Measurements from ENCODE around the gene RFX1. TPM values are rescaled to one million over a fixed set of nuclear protein-coding genes. Genes with fewer than 3 reads are reported as not detected.
A peak's percentile ranks its signal among the peaks of the same experiment; 100 is the strongest.

RFX1 gene
- total RNA-seq, 1 experiment from 2014 or later = 25.5 TPM

DNA sequence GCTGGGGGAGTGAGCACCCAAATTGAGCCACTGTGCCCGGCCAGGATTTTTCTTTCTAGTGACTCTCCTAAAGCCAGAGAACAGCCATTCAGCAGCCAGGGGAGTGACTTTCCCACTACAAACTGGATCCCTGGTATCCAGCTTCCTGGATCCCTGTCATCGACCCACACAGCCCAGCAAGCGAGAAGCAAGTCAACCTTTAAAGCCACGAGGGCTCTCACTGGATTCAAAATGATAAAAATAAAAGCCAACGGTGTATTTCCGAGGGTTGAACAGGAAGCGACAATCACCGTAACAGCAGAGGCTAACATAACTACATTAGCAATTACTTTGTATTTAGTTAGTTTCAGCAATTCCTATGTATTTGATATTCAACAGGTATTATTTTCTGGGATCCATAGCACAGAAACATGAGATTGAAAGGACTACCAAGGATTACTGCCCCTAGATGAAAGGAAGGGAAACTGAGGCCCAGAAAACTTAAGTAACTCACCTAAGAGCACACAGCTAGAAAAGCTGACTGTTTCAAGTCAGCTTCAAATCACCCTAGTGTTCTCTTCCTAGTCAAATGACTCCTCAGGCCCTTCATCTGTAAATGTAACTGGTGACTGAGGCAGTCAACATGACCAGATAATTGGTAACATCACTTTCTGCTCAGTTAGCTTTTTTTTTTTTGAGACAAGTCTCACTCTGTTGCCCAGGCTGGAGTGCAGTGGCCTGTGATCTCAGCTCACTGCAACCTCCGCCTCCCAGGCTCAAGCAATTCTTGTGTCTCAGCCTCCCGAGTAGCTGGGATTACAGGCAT is 2.7 kb downstream of the RFX1 start:
- H4K20me1 ChIP-seq (ENCODE audit: insufficient read depth) = no peaks in the 10 kb centered on the region
- no peak overlapping the region for H3K27ac ChIP-seq
- H3K9me2 ChIP-seq (ENCODE audit: insufficient read depth) = no peaks in the 10 kb centered on the region
- no peak overlapping the region for H3K4me3 ChIP-seq
- ChIA-PET POLR2A (ENCODE audit: unreplicated experiment) (interaction anchor here (0.7 kb wide), 2 partner anchors 97 to 126 kb away, joined by 3 to 7 read pairs; no protein-coding TSS in a partner anchor), CTCF (no interaction called here)
- no peak for DNase-seq
- BruUV-seq (replicated peaks) = TSS peak; percentile 13
- no peak overlapping the region for H3K4me2 ChIP-seq
- H3K9me3 ChIP-seq (ENCODE audit: insufficient read depth, low read depth) = 0 out of 2 replicates have a peak, but pooled peaks cover 10% of the 10 kb centered on the region
- peaks cover 36% of the 10 kb centered on the region for H3F3A ChIP-seq (ENCODE audit: insufficient read depth, low read depth)
- H3K4me1 ChIP-seq (replicated peaks; ENCODE audit: insufficient read depth) = peaks cover 4% of the 10 kb centered on the region; the same call in 1 of the 2 replicates
- no peaks in the 10 kb centered on the region for H3K27me3 ChIP-seq (ENCODE audit: insufficient read depth, low read depth)
- H3K79me2 ChIP-seq (ENCODE audit: low read depth) = peaks cover 44% of the 10 kb centered on the region
- H2AFZ ChIP-seq = no peak overlapping the region
- H3K36me3 ChIP-seq (ENCODE audit: low read depth) = peaks cover 12% of the 10 kb centered on the region; the same call in 1 of the 2 replicates
- intact Hi-C loops (cut with micrococcal nuclease; ENCODE audit: unreplicated experiment) = no loop called here
- TF ChIP-seq EZH2 (IDR thresholded peaks at IDR 0.05; ENCODE audit: low read depth) = no peak
- no peak for TF ChIP-seq CTCF (conservative IDR thresholded peaks at IDR 0.05)

GRCh38 chr19:14002571-14003250 is 3.4 kb downstream of the RFX1 start:
- TF ChIP-seq EZH2 (IDR thresholded peaks at IDR 0.05; ENCODE audit: low read depth) (no peak), CTCF (conservative IDR thresholded peaks at IDR 0.05) (no peak)
- intact Hi-C loops (cut with micrococcal nuclease; ENCODE audit: unreplicated experiment) = no loop called here
- H3K36me3 ChIP-seq (ENCODE audit: low read depth) = peaks cover 12% of the 10 kb centered on the region; the same call in 1 of the 2 replicates
- ChIA-PET CTCF (no interaction called here), POLR2A (ENCODE audit: unreplicated experiment) (interaction anchor here (0.7 kb wide), 1 partner anchor 126 kb away, joined by 3 read pairs; no protein-coding TSS in a partner anchor)
- no peak for DNase-seq
- no peaks in the 10 kb centered on the region for H3K9me2 ChIP-seq (ENCODE audit: insufficient read depth)
- H3K4me1 ChIP-seq (replicated peaks; ENCODE audit: insufficient read depth) = peaks cover 10% of the 10 kb centered on the region; the same call in 1 of the 2 replicates
- H4K20me1 ChIP-seq (ENCODE audit: insufficient read depth) = no peaks in the 10 kb centered on the region
- no peak overlapping the region for H2AFZ ChIP-seq
- H3K9me3 ChIP-seq (ENCODE audit: insufficient read depth, low read depth) = 0 out of 2 replicates have a peak, but pooled peaks cover 10% of the 10 kb centered on the region
- no peak overlapping the region for H3K4me2 ChIP-seq
- H3F3A ChIP-seq (ENCODE audit: insufficient read depth, low read depth) = peaks cover 30% of the 10 kb centered on the region; the same call in 1 of the 2 replicates
- H3K27ac ChIP-seq = no peak overlapping the region
- no peak overlapping the region for H3K4me3 ChIP-seq
- H3K27me3 ChIP-seq (ENCODE audit: insufficient read depth, low read depth) = no peaks in the 10 kb centered on the region
- peaks cover 50% of the 10 kb centered on the region for H3K79me2 ChIP-seq (ENCODE audit: low read depth)
- BruUV-seq (replicated peaks) = no TSS peak

DNA sequence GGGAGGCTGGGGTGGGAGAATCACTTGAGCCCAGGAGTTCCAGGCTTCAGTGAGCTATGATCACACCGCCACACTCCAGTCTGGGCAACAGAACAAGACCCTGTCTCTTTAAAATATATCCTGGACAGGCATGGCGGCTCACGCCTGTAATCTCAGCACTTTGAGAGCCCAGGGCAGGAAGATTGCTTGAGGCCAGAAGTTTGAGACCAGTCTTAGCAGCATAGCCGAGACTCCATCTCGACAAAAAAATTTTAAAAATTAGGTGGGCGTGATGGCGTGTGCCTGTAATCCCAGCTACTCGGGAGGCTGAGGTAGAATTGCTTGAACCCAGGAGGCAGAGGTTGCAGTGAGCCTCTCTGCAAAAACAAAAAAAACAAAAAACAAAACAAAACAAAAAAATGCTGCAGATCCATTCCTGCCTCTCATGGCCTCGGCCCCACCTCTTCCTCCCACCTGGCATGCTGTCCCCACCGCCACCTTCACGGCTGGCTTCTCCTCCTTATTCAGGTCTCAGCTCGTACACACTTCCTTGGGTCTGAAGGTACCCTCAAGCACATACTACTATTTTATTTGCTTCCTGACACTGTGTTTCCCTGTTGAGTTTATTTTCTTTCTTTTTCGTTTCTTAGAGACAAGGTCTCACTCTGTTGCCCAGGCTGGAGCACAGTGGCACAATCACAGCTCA is 5.3 kb downstream of the RFX1 start:
- Histone ChIP-seq H3K9me2 (ENCODE audit: insufficient read depth) (no peaks in the 10 kb centered on the region), H2AFZ (no peak overlapping the region), H3K9me3 (ENCODE audit: insufficient read depth, low read depth) (0 out of 2 replicates have a peak, but pooled peaks cover 10% of the 10 kb centered on the region), H3K4me3 (no peak overlapping the region), H3K27ac (no peak overlapping the region), H3K4me2 (no peak overlapping the region), H3K79me2 (ENCODE audit: low read depth) (peaks cover 61% of the 10 kb centered on the region), H3K27me3 (ENCODE audit: insufficient read depth, low read depth) (no peaks in the 10 kb centered on the region), H3K4me1 (replicated peaks; ENCODE audit: insufficient read depth) (peaks cover 10% of the 10 kb centered on the region; the same call in 1 of the 2 replicates), H3K36me3 (ENCODE audit: low read depth) (peaks cover 12% of the 10 kb centered on the region; the same call in 1 of the 2 replicates), H3F3A (ENCODE audit: insufficient read depth, low read depth) (peaks cover 24% of the 10 kb centered on the region; the same call in 1 of the 2 replicates), H4K20me1 (ENCODE audit: insufficient read depth) (no peaks in the 10 kb centered on the region)
- intact Hi-C loops (cut with micrococcal nuclease; ENCODE audit: unreplicated experiment) = no loop called here
- POLR2A ChIA-PET (ENCODE audit: unreplicated experiment) = no interaction called here
- TF ChIP-seq EZH2 (IDR thresholded peaks at IDR 0.05; ENCODE audit: low read depth) (no peak), CTCF (conservative IDR thresholded peaks at IDR 0.05) (no peak)
- DNase-seq = no peak
- CTCF ChIA-PET = no interaction called here
- no TSS peak for BruUV-seq (replicated peaks)

Data from PC-9 (cell line).